HepG2 (cell line): Measurements from ENCODE around the gene USP14. TPM values are rescaled to one million over a fixed set of nuclear protein-coding genes. Genes with fewer than 3 reads are reported as not detected.

Source experiments
- AGO2 ChIP-seq: fragments of 200-400 bp; formaldehyde crosslinking; optimal IDR thresholded peaks from 2 replicates; pipeline ENCODE3; 2017; ENCODE audit warnings: mild to moderate bottlenecking, low read depth, low read length, moderate library complexity
- BRF2 ChIP-seq: sonication (generic); formaldehyde crosslinking; IDR thresholded peaks from 2 replicates; pipeline ENCODE4 v1.8.1; 2022; ENCODE audit warnings: mild to moderate bottlenecking, missing genetic modification reagents
- CREB1 ChIP-seq, 2 experiments: fragments of 450-650 bp in 1 of 2; IDR thresholded peaks; 2 replicates each; pipeline ENCODE4 v1.6.1; 2016 to 2017; ENCODE audit warnings: control low read depth in 1 of 2, mild to moderate bottlenecking in 1 of 2, missing compliant biosample characterization in 1 of 2, missing genetic modification characterization in 1 of 2
- DMTF1 ChIP-seq: sonication (generic); formaldehyde crosslinking; IDR thresholded peaks from 2 replicates; pipeline ENCODE4 v1.4.0; 2020; ENCODE audit warnings: mild to moderate bottlenecking, missing genetic modification reagents
- GATA4 ChIP-seq: sonication (generic); IDR thresholded peaks from 2 replicates; pipeline ENCODE4 v1.6.1; 2016; ENCODE audit warnings: antibody characterized with exemption, low read depth, borderline replicate concordance
- GPBP1L1 ChIP-seq: sonication (generic); formaldehyde crosslinking; IDR thresholded peaks from 2 replicates; pipeline ENCODE4 v1.5.0; 2020; ENCODE audit warnings: mild to moderate bottlenecking, missing genetic modification reagents
- IKZF1 ChIP-seq: fragments of 450-650 bp; IDR thresholded peaks from 2 replicates; pipeline ENCODE4 v1.7.1; 2016
- MAF1 ChIP-seq: sonication (generic); formaldehyde crosslinking; IDR thresholded peaks from 2 replicates; pipeline ENCODE4 v1.5.0; 2020; ENCODE audit warnings: missing genetic modification reagents, borderline replicate concordance
- MAFG ChIP-seq: sonication (generic); formaldehyde crosslinking; IDR thresholded peaks from 2 replicates; pipeline ENCODE4 v1.5.1; 2020; ENCODE audit warnings: mild to moderate bottlenecking, missing genetic modification reagents
- MAFK ChIP-seq, 2 experiments: IDR thresholded peaks in 1 of 2; conservative IDR thresholded peaks in 1 of 2; 2 replicates each; pipeline ENCODE4 v1.6.1; 2011; ENCODE audit warnings: improper control_type of control experiment in 2 of 2, low read length in 2 of 2
- MIER3 ChIP-seq: IDR thresholded peaks from 2 replicates; pipeline ENCODE4 v1.6.1; 2016; ENCODE audit warnings: missing compliant biosample characterization, borderline replicate concordance
- PCBP2 ChIP-seq: fragments of 200-400 bp; formaldehyde crosslinking; optimal IDR thresholded peaks from 2 replicates; pipeline ENCODE3; 2018; ENCODE audit warnings: low read length, low read depth; ENCODE audit not compliant: poor library complexity, severe bottlenecking
- SALL2 ChIP-seq: sonication (generic); formaldehyde crosslinking; IDR thresholded peaks from 2 replicates; pipeline ENCODE4 v1.8.1; 2023; ENCODE audit warnings: mild to moderate bottlenecking, missing genetic modification reagents, inconsistent platforms
- SCMH1 ChIP-seq: sonication (generic); formaldehyde crosslinking; IDR thresholded peaks from 2 replicates; pipeline ENCODE4 v1.9.0; 2021; ENCODE audit warnings: missing genetic modification reagents, mild to moderate bottlenecking, borderline replicate concordance
- ZBTB39 ChIP-seq: sonication (generic); formaldehyde crosslinking; IDR thresholded peaks from 2 replicates; pipeline ENCODE4 v1.5.0; 2020; ENCODE audit warnings: missing genetic modification reagents
- ZBTB42 ChIP-seq: sonication (generic); formaldehyde crosslinking; IDR thresholded peaks from 2 replicates; pipeline ENCODE4 v1.5.0; 2020; ENCODE audit warnings: mild to moderate bottlenecking, missing genetic modification reagents
- ZFY ChIP-seq: sonication (generic); formaldehyde crosslinking; IDR thresholded peaks from 2 replicates; pipeline ENCODE4 v1.4.0; 2020; ENCODE audit warnings: missing genetic modification reagents
- ZNF446 ChIP-seq: sonication (generic); formaldehyde crosslinking; IDR thresholded peaks from 2 replicates; pipeline ENCODE4 v1.5.0; 2020; ENCODE audit warnings: mild to moderate bottlenecking, missing genetic modification reagents
- ZNF552 ChIP-seq: sonication (generic); formaldehyde crosslinking; IDR thresholded peaks from 2 replicates; pipeline ENCODE4 v1.9.0; 2022; ENCODE audit warnings: missing genetic modification reagents, mild to moderate bottlenecking, borderline replicate concordance
- ZNF576 ChIP-seq: sonication (generic); formaldehyde crosslinking; IDR thresholded peaks from 2 replicates; pipeline ENCODE4 v1.4.0; 2020; ENCODE audit warnings: mild to moderate bottlenecking, missing genetic modification reagents
- ZNF749 ChIP-seq: sonication (generic); formaldehyde crosslinking; IDR thresholded peaks from 2 replicates; pipeline ENCODE4 v1.8.0; 2022; ENCODE audit warnings: mild to moderate bottlenecking, missing genetic modification reagents, moderate library complexity, borderline replicate concordance
- ZNF850 ChIP-seq: sonication (generic); formaldehyde crosslinking; conservative IDR thresholded peaks from 2 replicates; pipeline ENCODE4 v1.9.0; 2021; ENCODE audit warnings: mild to moderate bottlenecking, missing genetic modification reagents
- polyA plus RNA-seq, 8 experiments: library from polyadenylated mRNA; depleted of rRNA in 3 of 8; stranded (reverse) in 7 of 8; unstranded in 1 of 8; fragments of >200 nt; fragmentation: Illumina TruSeq in 4 of 8; extraction: Trizol in 4 of 8; gene quantifications; 2 replicates each; pipeline versions ENCODE4 v1.2.1 to v1.2.3, GENCODE V29; 2011 to 2016; ENCODE audit warnings: low read depth in 4 of 8, missing spikeins in 1 of 8, mixed read lengths in 1 of 8; ENCODE audit not compliant: insufficient read depth in 1 of 8
- total RNA-seq, 5 experiments: library from RNA; depleted of rRNA; stranded (reverse); fragments of >200 nt; fragmentation: Illumina TruSeq; extraction: Trizol; gene quantifications; 2 replicates each; pipeline ENCODE4 v1.2.3, GENCODE V29; 2016; ENCODE audit warnings: low read depth in 1 of 5

Gene USP14
- total and polyA plus RNA-seq, 2 of the 13 experiments (the other 11 are each of a cell fraction or from before 2014, with no cell fraction given), result 14.7 to 16.6 TPM

- TF ChIP-seq MAFG (CRISPR knock-in tag) (no peak), BRF2 (CRISPR knock-in tag) (no peak), IKZF1 (no peak), GPBP1L1 (CRISPR knock-in tag) (no peak), ZNF446 (CRISPR knock-in tag) (peak; percentile 78; the same call in 1 of the 2 replicates), PCBP2 (no peak), DMTF1 (CRISPR knock-in tag) (no peak), SCMH1 (CRISPR knock-in tag) (no peak), ZNF749 (CRISPR knock-in tag) (0 out of 2 replicates have a peak, but pooled peaks have one; percentile 59), ZBTB39 (CRISPR knock-in tag) (no peak), ZNF850 (CRISPR knock-in tag) (no peak), MIER3 (CRISPR knock-in tag) (no peak), GATA4 (no peak), ZFY (peak; percentile 91), CREB1 (IDR thresholded peaks at IDR 0.05) (no peak), CREB1 (CRISPR knock-in tag; IDR thresholded peaks at IDR 0.05) (no peak), SALL2 (CRISPR knock-in tag) (no peak; the same call in 1 of the 2 replicates), MAF1 (CRISPR knock-in tag) (no peak), AGO2 (no peak), MAFK (conservative IDR thresholded peaks at IDR 0.05 in 1 of 2, IDR thresholded peaks at IDR 0.05 in 1 of 2; ENCODE audit: low read length in 2 of 2) (no peak), ZNF576 (no peak), ZBTB42 (0 out of 2 replicates have a peak, but pooled peaks have one; percentile 71), ZNF552 (CRISPR knock-in tag) (peak; percentile 72; the same call in 1 of the 2 replicates)
Measured at GRCh38 chr18:111306-112014, 46.9 kb upstream of the USP14 start (continued).
